SK-MEL-5 (cell line): Measurements from ENCODE around the gene NR2F1-AS1. TPM values are rescaled to one million over a fixed set of nuclear protein-coding genes. Genes with fewer than 3 reads are reported as not detected.

Source experiments
- DNase-seq: peaks from one replicate; pipeline ENCODE4 v3.0.0-alpha.2; 2016; ENCODE audit warnings: low read depth, low spot score
- in situ Hi-C: cut with HindIII; loops from 2 replicates; pipeline ENCODE4 v1.10.0; 2016; ENCODE audit warnings: low sequenced_read_pairs, high pct_unique_total_duplicates, low pct_unique_long_range_greater_than_20kb
- total RNA-seq: library from RNA; depleted of rRNA; stranded (reverse); fragments of >200 nt; shearing (Covaris generic); gene quantifications from 2 replicates; pipeline ENCODE4 v1.2.3, GENCODE V29; 2014

NR2F1-AS1 gene
- total RNA-seq, 1 experiment from 2014 or later = 0.11 TPM

DNA sequence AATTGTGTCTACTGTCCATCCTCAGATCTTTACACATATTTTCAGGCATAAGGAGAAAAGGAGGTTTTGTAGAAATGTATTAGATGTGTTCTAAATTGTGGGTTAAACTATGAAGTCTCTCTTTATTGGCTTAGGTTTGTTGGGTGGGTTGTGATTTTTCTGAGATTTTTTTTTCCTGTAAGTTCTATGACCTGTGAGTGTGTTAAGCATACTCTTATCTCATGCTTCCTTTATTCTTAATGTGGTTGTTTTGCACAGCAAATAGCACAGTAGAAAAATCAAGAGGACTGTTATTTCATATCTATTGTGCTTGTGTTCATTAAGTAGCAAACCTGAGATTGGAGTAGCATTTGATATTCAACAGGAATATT, 25.3 kb upstream of the NR2F1-AS1 start:
- no peak for DNase-seq
- in situ Hi-C loops = loop anchor here (25.0 kb wide), 1 partner anchor 206 kb away; no protein-coding TSS in a partner anchor

DNA sequence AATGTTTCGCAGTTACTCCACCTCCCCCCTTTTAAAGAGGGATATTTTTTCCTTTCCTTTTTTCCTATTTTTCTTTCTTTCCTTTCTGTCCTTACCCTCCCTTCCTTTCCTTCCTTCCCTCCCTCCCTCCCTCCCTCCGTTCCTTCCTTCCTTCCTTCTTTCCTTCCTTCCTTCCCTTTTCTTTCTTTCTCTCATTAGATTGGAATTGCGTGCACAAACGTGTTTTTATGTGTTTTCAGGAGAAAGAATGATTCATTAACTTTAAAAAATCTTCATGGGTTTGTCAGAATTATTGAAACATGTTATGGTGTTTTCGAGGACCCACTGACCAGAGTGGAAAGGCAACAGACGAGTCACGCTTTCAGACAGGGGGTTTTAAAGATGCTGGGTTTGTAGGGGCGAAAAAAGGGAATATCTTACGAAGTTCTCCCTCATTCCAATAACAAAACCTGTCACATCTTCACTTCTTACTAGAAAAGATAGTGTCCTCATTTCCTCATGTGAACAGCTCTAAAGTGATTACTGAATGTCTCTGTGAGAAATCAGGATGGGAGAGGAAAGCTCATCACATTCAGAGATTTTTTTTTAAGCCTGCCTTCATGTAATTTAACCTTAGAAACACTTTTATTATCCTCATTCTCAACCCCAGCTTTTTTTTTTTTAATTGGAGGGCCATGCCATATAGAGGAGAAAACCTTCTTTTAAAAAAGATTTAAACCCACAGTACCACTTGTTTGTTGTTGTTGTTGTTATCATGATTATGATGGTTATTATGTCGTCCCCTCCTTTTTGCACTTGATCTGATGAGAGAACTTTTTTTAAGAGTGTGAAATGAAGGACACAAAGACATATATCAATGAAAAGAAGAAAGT, 23.9 kb upstream of the NR2F1-AS1 start:
- no peak for DNase-seq
- in situ Hi-C loops = loop anchor here (25.0 kb wide), 1 partner anchor 207 kb away; no protein-coding TSS in a partner anchor

DNA sequence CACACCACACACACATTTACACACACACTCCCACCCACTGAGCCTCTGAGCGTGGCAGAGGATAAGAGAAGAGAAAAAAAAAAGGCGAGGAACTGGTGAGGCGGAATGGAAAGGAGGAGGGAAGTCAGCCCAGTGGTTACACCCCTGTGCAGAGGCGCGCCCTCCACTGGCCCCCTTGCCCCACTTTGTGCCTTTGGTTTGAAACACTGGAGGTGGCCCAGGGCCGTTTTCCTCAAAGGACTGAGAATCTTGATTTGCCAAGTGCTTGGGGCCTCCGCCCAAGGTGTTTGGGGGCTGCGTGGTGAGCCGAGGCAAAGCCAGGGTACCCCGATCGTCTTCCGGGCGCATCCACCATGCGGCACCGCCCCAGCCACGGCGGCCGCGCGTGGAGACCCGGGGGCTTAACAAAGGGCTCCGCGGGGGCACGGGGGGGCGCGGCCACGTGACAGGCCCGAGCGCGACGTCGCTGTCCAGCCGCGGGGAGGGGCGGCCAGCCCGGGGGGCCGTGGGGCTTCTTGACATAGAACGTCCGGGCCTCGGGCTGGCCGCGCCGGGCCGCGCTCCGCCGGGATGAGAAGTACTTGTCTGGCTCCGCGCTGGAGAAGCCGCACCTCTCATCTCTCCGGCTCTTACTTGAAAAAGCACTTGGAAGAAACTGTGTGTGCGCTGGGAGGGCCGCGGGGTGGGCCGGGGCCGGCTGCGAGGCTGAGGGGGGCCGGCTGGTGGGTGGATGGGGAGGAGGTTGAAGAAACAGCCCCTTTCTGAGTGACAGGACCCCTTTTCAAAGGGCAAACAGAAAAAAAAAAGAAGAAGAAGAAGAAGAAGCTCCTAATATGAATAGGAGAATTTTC, 23.0 kb upstream of the NR2F1-AS1 start:
- no peak for DNase-seq
- in situ Hi-C loops = loop anchor here (25.0 kb wide), 1 partner anchor 208 kb away; no protein-coding TSS in a partner anchor

DNA sequence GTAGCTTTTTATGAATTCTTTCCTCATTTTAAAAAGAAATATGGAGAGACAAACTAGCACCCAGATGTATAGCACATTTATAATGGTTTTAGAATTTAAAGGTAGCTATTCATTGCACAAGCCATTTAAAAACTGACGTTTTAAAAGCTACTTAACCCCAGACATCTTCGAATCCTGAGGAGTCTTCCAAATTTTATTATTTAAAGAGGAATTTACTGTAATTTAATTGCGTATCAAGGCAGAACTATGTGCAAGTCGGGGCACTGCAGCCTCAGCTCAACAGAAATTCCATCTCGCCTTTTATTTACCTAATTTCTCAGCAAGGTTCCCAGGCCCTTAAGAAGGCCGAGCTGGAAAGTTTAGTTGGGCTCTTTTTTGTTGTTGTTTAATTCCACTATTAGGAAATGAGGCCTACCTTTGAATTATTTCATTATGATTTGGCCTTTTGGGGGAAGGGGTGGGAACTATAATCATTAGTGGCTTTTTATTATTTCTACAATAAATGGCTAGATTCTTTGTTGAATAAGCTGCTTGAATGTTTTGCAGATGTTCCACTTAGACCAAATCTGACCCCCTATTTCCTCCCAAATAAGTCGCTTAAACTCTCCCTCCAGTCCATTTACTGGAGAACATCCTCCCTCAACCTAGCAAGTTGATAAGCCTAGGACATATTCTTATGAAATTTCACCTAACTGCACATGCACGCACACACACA, 22.2 kb upstream of the NR2F1-AS1 start:
- in situ Hi-C loops = loop anchor here (25.0 kb wide), 1 partner anchor 209 kb away; no protein-coding TSS in a partner anchor
- no peak for DNase-seq

DNA sequence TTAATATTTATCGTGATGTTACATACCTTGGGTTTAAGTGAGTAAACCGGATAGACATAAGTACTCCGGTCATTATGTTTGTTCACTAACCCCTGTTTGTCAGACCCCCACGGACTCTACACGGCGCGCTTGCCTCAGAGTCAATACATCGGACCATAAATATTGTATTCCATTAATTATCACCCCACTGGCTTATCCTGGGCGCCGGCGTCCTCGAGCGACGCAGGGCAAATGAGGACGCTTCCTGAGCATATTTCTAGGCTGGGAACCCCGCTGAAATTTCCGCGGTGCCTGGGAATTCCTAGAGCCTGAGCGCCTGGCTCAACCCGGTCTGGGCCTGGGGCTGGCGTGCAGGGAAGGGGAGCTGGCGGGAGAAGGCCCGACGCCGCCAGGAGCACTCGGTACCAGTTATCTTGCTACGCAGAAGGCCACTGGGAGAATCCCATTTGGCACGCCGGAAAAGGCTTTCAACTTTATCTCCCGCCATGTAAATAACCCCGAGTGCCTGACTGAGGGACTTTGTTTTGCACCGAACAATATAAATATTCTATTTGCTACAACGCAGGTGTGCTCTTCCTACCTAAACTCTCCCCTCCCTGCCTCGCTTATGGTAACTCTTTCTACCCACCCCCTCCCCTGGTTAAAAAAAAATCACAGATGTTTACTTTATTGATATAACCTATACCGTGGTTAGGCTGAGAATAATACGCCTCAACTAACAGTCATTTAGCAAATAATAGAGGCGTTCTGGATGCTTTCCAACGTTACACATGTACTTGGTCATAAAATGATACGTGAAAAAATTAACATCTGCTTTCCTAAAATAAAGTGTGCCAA, 21.4 kb upstream of the NR2F1-AS1 start:
- no peak for DNase-seq
- in situ Hi-C loops = loop anchor here (25.0 kb wide), 1 partner anchor 210 kb away; no protein-coding TSS in a partner anchor

DNA sequence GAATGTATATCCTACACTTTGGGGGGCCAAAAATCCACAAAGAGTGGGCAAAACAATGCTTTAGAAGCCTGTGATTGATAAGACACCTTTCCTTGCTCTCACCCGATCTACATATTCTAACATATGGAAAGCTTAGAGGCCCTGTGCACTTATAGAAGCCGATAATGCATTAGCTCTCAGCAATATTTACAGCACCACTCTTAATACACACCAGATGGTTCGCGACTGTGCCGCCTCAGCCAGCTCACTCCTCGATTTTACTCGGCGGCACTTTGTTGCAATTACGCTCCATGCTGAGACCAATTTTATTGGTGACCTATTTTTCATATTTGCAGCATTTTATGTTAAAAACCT, 20.8 kb upstream of the NR2F1-AS1 start:
- no peak for DNase-seq
- in situ Hi-C loops = loop anchor here (25.0 kb wide), 1 partner anchor 211 kb away; no protein-coding TSS in a partner anchor

DNA sequence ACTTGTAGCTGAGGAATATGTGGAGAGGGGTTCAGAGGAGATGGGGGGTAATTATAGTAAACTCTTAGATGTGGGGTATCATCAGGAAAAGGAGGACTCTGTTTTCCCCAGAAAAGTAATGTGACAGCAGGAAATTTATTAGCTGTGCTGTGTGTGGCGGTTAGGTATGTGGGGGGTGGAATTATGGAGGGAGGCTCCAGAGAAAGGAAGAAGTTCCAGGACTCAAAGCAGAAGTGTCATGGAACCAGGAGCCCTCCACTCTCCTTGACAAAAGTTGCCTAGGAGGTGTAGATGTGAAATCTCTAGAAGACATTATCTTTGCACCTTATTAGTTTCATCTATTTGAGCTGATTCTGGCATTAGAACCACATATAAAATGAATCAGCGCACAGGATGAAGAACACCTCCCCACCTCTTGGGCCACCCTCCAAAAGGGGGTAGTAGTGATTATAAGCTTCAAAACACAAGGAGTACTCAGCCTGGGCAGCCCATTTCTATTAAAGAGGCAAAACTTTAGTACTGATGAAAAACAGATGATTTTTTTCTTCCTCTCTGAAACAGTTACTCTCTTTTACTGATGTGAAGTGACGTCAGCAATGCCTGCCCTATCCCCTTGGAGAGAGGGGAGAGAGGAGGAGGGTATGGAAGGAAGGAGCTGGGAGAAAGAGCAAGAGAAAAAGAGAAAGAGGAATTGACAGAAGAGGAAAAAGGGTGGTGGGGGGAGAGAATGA, 20.2 kb upstream of the NR2F1-AS1 start:
- no peak for DNase-seq
- in situ Hi-C loops = loop anchor here (25.0 kb wide), 1 partner anchor 211 kb away; no protein-coding TSS in a partner anchor

DNA sequence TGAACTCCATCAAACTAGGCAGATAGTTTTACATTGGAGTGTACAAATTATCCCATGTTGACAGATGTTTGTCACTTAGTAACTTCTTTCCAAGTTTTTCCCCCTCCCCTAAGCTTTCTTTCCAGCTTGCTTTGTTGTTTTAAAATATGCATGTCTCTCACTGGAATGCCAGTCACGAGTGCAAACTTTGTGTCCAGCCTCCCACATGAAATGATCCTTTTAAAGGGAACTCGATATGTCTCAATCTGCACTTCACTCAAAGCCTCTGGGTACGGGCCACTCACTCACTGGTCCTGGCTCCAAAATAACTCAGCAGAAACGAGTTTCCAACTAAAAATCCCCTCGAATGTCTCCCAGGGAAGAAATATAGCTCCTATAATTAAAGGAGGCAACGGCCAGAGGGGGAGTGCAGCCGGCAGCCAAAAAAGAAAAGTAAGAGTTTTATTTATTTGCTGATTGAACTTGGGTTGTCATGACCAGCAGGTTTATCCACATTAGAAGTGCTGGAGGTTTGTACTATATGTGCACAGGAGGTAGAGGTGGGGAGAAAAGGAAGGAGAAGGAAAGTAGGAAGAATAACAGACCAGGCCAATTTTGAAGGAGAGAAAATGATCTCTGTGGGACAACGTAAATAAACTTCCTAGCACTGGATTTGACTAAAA, 19.5 kb upstream of the NR2F1-AS1 start:
- in situ Hi-C loops = loop anchor here (25.0 kb wide), 1 partner anchor 212 kb away; no protein-coding TSS in a partner anchor
- peak; percentile 41 for DNase-seq

DNA sequence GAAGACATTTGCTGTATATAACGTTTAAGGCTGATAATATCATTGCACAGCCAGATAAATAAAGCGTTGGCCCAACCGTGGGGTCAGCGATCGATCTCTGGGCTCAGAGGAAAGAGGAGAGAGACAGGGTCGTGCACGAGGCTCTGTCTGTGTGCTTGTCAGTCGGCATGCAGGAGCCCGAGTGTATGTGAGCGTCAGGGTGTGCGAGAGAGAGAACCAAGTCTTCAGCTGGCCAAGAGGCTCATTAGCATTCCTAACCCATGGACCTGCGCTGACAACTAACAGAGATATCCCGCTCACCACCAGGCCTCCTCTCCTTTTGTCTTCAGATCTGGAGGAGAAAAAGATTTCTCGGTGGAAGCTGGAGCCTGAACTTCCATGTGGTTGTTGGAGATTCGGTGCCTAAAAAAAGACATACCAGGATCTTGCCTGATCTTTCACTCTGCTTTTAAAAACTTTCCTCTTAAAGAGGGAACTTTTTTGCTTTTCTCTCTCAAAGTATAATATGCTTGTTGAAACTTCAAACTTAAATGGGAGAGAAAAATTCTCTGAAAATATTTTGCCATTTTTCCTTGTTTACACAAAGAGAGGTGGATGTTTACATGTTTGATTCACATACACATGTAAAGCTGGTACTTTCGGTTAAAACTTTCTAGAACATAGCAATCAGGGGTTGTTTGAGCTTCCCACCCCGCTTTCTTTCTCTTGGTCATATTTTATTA, 18.5 kb upstream of the NR2F1-AS1 start:
- DNase-seq = no peak
- in situ Hi-C loops = loop anchor here (25.0 kb wide), 1 partner anchor 213 kb away; no protein-coding TSS in a partner anchor

DNA sequence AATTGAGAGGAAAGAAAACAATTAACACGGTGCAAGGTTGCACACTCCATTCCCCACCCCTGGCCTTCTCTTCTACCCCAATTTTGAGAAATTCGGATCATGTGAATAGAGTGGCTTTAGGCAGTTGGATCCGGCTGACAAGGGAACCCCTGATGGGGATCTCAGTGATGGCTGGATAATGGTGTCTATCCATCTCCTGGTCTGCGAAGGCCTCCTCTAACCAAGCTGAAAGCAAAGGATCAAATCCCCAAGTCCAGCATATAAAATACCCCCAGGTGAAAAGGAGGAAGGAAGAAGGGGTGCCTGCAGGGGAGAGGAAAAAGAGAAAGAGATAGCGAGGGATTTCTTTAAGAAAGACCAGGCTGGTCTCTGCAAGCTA, 18.0 kb upstream of the NR2F1-AS1 start:
- DNase-seq = no peak
- in situ Hi-C loops = no loop called here

DNA sequence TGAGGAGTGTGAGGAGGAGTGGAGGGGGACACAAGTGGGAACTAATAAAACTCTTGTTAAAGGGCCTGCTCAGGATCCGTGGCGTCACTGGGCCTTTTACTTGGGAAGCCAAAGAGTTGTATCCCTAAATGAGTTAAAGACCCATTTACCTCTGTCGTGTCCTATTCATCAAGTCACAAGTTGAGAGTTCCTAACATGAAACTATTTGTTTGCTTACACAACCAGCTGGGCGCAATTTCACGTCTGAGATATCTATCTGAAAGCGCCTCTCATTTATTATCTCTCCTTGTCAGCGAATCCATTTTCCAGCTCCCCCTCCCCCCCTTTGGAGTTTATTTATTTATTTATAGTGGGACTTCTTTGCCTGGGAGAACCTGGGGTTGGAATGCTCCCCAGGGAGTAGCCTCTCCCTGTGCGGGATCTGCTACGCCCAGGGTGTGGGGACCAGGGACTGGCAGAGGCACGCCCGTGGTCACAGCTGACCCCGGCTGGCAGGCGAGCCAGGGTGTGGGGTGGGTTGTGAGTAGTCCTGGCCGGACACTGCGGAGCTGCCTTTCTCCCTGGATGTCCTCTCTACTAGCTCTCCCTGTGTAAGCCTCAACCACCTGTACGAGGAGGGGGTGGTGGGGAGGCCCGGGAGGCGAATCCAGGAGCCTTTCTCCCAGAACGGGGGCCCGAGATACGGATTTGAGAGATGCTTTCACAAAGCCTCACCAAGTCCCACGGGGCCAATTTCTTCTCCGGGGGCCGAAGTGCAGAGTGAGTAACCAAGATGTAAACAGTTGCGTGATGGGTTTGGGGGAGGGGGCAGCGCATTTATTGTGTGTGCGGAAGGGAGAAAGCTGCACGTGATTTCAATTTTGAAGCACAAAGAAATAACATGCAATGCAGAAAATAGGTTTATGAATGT, 17.3 kb upstream of the NR2F1-AS1 start:
- no peak for DNase-seq
- in situ Hi-C loops = no loop called here

DNA sequence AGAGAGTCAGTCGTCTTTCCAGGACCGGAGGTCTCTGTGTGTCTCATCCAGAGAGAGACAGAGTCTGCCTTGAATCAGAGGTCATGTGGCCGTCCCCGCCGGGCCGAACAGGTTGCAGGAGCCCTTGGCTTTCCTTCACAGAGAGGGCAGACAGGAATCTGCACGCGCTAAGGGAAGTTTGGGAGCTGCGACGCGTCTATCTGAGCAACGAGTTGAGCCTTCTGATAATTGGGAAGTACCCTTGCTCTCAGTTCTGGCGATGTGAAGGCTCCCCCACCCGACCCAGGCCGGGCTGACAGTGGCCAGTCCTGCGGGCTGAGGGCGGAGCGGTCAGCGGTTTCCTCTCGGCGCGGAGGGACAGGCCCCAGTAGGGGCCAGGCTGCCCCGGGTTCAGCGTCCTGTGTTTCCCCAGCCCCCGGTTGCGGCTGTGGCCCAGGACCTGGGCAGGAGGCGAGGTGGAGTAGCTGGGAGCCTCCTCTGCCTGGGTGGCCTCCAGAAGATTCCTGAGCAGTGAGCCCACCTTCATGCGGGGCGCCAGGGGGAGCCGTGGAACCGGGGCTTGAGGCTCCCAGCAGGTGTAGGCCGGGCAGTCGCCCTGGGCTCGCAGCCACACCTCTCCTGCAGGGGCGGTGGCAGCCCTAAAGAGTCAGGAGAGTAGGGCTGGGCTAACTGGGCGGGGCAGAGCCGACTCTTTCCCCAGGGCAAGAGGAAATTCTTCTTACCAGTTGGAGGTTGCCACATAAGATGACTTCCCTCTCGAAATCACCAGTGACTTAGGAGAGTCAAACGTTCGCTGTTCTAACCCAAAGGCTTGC, 15.9 kb upstream of the NR2F1-AS1 start:
- DNase-seq = no peak
- in situ Hi-C loops = no loop called here

DNA sequence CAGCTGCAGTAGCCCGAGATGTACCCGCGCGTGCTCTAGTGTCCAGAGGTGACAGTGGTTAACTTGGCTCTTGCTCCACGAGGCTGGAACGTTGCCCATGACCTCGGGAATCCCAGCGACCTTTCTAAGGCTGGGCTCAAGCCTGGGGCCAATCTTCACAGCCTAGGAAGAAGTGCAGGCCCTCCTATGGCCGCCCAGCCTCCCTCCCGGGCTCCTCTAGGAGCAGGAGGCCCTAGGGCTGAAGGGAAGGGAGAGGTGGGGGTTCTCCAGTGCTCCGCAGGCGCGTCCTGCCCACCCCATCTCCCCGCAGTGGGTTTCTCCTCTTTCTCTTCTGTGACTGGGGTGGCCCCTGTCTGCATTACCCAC, 15.3 kb upstream of the NR2F1-AS1 start:
- no peak for DNase-seq
- in situ Hi-C loops = no loop called here
